Transverse colon (tissue), 4 donors: ENCODE data around the gene GJB3. TPM values are rescaled to one million over a fixed set of nuclear protein-coding genes. Genes with fewer than 3 reads are reported as not detected.

Experiments used
- DNase-seq: peaks from one replicate; pipeline ENCODE4 v3.0.0-alpha.2; 2019
- H3K27ac ChIP-seq, 4 donors: fragments of 200-600 bp; sonication (generic); 2 replicates each; pipeline ENCODE4 v1.5.1; 2016 to 2018; ENCODE audit warnings: inconsistent platforms in 4 of 4
- H3K27me3 ChIP-seq: fragments of 200-600 bp; sonication (generic); 2 replicates; pipeline ENCODE4 v1.5.1; 2017; ENCODE audit warnings: inconsistent platforms
- H3K36me3 ChIP-seq, 4 donors: fragments of 200-600 bp; sonication (generic); 2 replicates each; pipeline ENCODE4 v1.5.1; 2017 to 2019; ENCODE audit warnings: inconsistent platforms in 4 of 4
- H3K4me1 ChIP-seq, 4 donors: fragments of 200-600 bp; sonication (generic); 2 replicates each; pipeline ENCODE4 v1.5.1; 2017 to 2020; ENCODE audit warnings: inconsistent platforms in 4 of 4
- H3K4me3 ChIP-seq, 4 donors: fragments of 200-600 bp; sonication (generic); 1 replicate in 1 of 4; 2 replicates in 3 of 4; pipeline versions ENCODE4 v1.5.1 to v1.6.1; 2017 to 2019; ENCODE audit warnings: inconsistent platforms in 4 of 4
- H3K9me3 ChIP-seq, 2 donors: fragments of 200-600 bp; sonication (generic); 2 replicates each; pipeline ENCODE4 v1.5.1; 2017 to 2019; ENCODE audit warnings: inconsistent platforms in 2 of 2
- EP300 ChIP-seq: sonication (generic); formaldehyde crosslinking; IDR thresholded peaks from one replicate; pipeline ENCODE4 v1.6.1; 2017; ENCODE audit warnings: antibody characterized with exemption, low read depth
- POLR2A ChIP-seq: fragments of 450-650 bp; IDR thresholded peaks from one replicate; pipeline ENCODE4 v1.6.1; 2016; ENCODE audit warnings: antibody characterized with exemption, mild to moderate bottlenecking, moderate library complexity
- POLR2AphosphoS5 ChIP-seq, 3 donors: sonication (generic); formaldehyde crosslinking; IDR thresholded peaks; one replicate each; pipeline ENCODE4 v1.6.1; 2016; ENCODE audit warnings: antibody characterized with exemption in 3 of 3
- WGBS, 2 donors: methylation state at CpG; one replicate each; pipeline ENCODE4 v1.1.5; 2018; ENCODE audit warnings: low coverage in 1 of 2; 5-methylcytosine and 5-hydroxymethylcytosine counted together
- in situ Hi-C, 4 donors: fragments of 200-750 bp; cut with MboI; loops; one replicate each; pipeline versions ENCODE4 v1.15.0 to v1.15.1; 2017; ENCODE audit warnings: low sequenced_read_pairs in 3 of 4, low pct_ligation_motif_present in 1 of 4, low pct_unique_long_range_greater_than_20kb in 1 of 4
- intact Hi-C: fragments of 100-400 bp; cut with DNase I; formaldehyde crosslinking; loops from one replicate; pipeline ENCODE4 v1.15.1; 2023; ENCODE audit warnings: low total_unique reads
- total RNA-seq, 4 donors: library from RNA; depleted of rRNA; stranded (reverse); fragments of >200 nt; gene quantifications; one replicate each; pipeline ENCODE4 v1.1.0, GENCODE V29; 2016
- TF ChIP-seq, protein P1 (sequence below), 5 experiments: fragments of 200-600 bp in 3 of 5; fragments of 450-650 bp in 2 of 5; sonication (generic) in 3 of 5; IDR thresholded peaks; 1 replicate in 2 of 5; 2 replicates in 3 of 5; pipeline ENCODE4 v1.5.1; 2016 to 2017; ENCODE audit warnings: antibody characterized with exemption in 5 of 5, inconsistent platforms in 3 of 5, mild to moderate bottlenecking in 2 of 5, moderate library complexity in 1 of 5

The GJB3 gene
- total RNA-seq, 4 donors from 2014 or later = 2.9 to 6.7 TPM; not detected in 2

DNA sequence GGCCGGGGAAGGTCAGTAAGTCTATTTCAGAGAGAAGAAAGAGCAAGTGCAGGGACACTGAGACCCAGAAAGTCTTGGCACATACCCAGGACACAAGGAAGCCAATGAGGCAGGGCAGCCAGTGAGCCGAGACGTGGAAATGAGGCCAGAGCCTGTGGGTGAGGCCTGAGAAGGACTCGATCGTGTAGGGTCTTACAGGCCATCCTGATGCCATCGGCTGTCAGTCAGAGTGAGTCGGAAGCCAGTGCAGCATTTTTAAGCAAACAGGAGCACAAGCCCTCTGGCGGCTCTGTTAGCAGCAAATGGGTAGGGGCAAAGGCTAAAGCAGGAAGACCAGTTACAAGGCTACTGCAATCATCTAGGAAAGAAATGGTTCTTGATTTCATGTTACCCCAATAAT lies 6.1 kb upstream of the GJB3 start:
- 68 to 72% methylated on average over 3 to 8 of the region's 8 CpGs for WGBS, 2 donors
- Histone ChIP-seq H3K27ac (no peak overlapping the region), H3K27me3 (peaks cover 13% of the 10 kb centered on the region), H3K4me1 (no peaks in the 10 kb centered on the region), H3K4me3 (no peak overlapping the region), H3K9me3 (no peaks in the 10 kb centered on the region), H3K36me3 (no peaks in the 10 kb centered on the region)
- in situ Hi-C loops = no loop called here
- no peak for TF ChIP-seq EP300
- TF ChIP-seq POLR2AphosphoS5 (IDR thresholded peaks at IDR 0.05) = no peak
- TF ChIP-seq, protein P1, sequence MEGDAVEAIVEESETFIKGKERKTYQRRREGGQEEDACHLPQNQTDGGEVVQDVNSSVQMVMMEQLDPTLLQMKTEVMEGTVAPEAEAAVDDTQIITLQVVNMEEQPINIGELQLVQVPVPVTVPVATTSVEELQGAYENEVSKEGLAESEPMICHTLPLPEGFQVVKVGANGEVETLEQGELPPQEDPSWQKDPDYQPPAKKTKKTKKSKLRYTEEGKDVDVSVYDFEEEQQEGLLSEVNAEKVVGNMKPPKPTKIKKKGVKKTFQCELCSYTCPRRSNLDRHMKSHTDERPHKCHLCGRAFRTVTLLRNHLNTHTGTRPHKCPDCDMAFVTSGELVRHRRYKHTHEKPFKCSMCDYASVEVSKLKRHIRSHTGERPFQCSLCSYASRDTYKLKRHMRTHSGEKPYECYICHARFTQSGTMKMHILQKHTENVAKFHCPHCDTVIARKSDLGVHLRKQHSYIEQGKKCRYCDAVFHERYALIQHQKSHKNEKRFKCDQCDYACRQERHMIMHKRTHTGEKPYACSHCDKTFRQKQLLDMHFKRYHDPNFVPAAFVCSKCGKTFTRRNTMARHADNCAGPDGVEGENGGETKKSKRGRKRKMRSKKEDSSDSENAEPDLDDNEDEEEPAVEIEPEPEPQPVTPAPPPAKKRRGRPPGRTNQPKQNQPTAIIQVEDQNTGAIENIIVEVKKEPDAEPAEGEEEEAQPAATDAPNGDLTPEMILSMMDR (IDR thresholded peaks at IDR 0.05) = no peak
- TF ChIP-seq POLR2A = no peak
- no peak for DNase-seq
- intact Hi-C loops = no loop called here

DNA sequence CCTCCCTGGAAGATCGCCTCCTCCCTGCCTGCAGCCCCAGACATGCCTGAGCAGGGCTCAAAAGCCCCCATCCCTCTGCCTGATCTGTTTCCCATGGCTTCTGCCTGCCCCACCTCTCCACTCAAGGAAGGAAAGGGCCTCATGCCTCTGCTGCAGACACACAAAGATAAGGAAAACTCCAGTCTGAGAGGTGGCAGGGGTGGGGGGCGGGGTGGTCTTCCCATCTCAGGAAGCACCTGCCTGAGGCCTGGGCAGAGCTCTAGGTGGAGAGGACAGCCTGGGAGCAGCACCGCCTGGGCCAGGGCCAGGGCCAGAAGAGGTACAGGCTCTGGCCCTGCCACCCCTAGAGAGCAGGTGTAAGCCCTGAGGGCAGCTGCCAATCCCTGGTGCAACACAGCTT lies 4.1 kb upstream of the GJB3 start:
- peaks cover 27% of the 10 kb centered on the region for H3K27me3 ChIP-seq
- no peak overlapping the region for H3K4me3 ChIP-seq
- TF ChIP-seq POLR2AphosphoS5 (IDR thresholded peaks at IDR 0.05) (no peak), EP300 (no peak), POLR2A (no peak)
- TF ChIP-seq, protein P1 (IDR thresholded peaks at IDR 0.05) = no peak
- WGBS, 2 donors = 71% methylated on average over 3 of the region's 3 CpGs; no CpG with 5 or more reads in 1 of the 2 donors
- no peaks in the 10 kb centered on the region for H3K9me3 ChIP-seq
- in situ Hi-C loops = no loop called here
- DNase-seq = no peak
- H3K27ac ChIP-seq = no peak overlapping the region
- intact Hi-C loops = no loop called here
- peaks cover 0 to 16% (median 13%) of the 10 kb centered on the region in 4 donors for H3K4me1 ChIP-seq
- no peaks in the 10 kb centered on the region for H3K36me3 ChIP-seq

DNA sequence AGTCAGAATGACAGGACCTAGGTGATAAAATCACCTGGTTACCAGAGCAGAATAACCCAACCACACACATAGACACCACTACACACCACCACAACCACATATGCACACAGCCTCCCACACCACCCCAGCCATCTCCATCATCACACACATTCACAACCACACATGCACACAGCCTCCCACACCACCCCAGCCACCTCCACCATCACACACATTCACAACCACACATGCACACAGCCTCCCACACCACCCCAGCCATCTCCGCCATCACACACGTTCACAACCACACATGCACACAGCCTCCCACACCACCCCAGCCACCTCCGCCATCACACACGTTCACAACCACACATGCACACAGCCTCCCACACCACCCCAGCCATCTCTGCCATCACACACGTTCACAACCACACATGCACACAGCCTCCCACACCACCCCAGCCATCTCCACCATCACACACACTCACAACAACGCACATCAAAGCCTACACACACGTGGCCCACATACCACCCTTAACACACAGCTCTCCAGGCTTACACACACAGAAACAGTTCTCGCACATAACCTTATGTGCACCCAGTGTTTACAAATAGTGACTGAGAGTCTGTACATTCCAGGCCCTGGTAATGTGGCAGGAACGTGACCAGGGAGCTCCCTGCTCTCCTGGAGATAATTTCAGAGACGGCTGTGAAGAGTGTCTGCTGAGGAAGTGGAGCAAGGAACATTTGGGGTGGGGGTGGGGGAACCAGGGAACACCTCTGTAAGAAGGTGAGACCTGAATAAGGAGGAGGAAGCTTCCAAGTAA lies 3.3 kb upstream of the GJB3 start:
- H3K27me3 ChIP-seq = peaks cover 35% of the 10 kb centered on the region
- no peak overlapping the region for H3K27ac ChIP-seq
- peaks cover 0 to 22% (median 18%) of the 10 kb centered on the region in 4 donors for H3K4me1 ChIP-seq
- no peak for DNase-seq
- intact Hi-C loops (loop anchor here (2.0 kb wide), 1 partner anchor 61 kb away; no protein-coding TSS in a partner anchor), in situ Hi-C loops (no loop called here)
- no peak overlapping the region for H3K4me3 ChIP-seq
- TF ChIP-seq, protein P1 (IDR thresholded peaks at IDR 0.05) = no peak
- no peak for TF ChIP-seq POLR2A
- no peak for TF ChIP-seq POLR2AphosphoS5 (IDR thresholded peaks at IDR 0.05)
- TF ChIP-seq EP300 = no peak
- H3K36me3 ChIP-seq = no peaks in the 10 kb centered on the region
- H3K9me3 ChIP-seq = no peaks in the 10 kb centered on the region
- 52 to 54% methylated on average over 10 of the region's 10 CpGs for WGBS, 2 donors

DNA sequence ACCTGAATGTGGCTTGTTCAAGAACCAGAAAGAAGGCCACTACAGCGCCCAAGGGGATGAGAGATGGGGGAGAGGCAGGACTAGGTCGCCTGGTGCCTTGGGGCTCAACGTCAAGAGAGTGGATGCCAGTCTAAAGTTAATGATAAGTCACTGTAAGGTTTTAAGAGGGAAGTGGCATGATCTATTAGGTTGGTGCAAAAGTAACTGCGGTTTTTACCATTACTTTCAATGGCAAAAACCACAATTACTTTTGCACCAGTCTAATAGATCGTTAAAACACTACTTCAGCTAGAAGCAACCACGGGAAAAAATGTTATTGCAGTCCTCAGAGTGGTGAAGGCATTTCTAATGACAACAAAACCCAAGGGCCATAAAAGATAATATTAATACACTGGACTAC lies 2.6 kb upstream of the GJB3 start:
- H3K27me3 ChIP-seq = peaks cover 37% of the 10 kb centered on the region

More for the DNA sequence above, 2.6 kb upstream of the GJB3 start:
- Histone ChIP-seq H3K27ac (no peak overlapping the region), H3K4me3 (no peak overlapping the region), H3K4me1 (peaks cover 0 to 29% (median 21%) of the 10 kb centered on the region in 4 donors), H3K9me3 (no peaks in the 10 kb centered on the region), H3K36me3 (no peaks in the 10 kb centered on the region)
- no peak for DNase-seq
- in situ Hi-C loops = no loop called here
- 70 to 91% methylated on average over 5 to 6 of the region's 6 CpGs for WGBS, 2 donors
- intact Hi-C loops = loop anchor here (2.0 kb wide), 1 partner anchor 62 kb away; no protein-coding TSS in a partner anchor
- TF ChIP-seq, protein P1 (IDR thresholded peaks at IDR 0.05) = no peak
- no peak for TF ChIP-seq POLR2AphosphoS5 (IDR thresholded peaks at IDR 0.05)
- TF ChIP-seq EP300 = no peak
- TF ChIP-seq POLR2A = no peak
